Measurements from ENCODE around the gene KIF1A. TPM values are rescaled to one million over a fixed set of nuclear protein-coding genes. Genes with fewer than 3 reads are reported as not detected.

Gene KIF1A
- total RNA-seq, 1 donor from 2014 or later, result 90.9 TPM

DNA sequence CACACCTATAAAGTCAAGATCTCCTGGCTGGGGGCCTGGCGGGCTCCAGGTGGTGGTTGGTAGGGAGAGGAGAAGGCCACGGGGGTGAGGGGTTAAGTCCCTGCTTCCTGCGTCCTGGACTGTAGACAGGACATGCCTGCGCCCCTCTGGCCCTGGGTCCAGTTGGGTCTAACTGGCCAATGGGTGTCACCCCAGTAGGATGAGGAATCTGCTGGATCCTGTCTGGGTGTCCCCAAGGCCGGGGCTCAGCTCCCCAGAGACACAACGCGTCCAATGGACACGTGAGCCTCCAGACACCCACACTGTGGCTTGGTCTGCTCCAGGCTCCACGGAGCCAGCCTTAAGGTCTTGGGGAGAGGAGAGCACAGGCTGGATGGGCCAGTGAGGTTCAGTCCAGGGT, 108.7 kb downstream of the KIF1A start:
- H3K4me3 Mint-ChIP-seq, result no peak overlapping the region
- H3K27ac Mint-ChIP-seq (ENCODE audit: unreplicated experiment), result no peak overlapping the region
- H3K9me3 Mint-ChIP-seq, result no peaks in the 10 kb centered on the region
- H3K4me1 Mint-ChIP-seq, result no peaks in the 10 kb centered on the region
- H3K36me3 Mint-ChIP-seq (ENCODE audit: low read depth), result no peaks in the 10 kb centered on the region
- peaks cover 12% of the 10 kb centered on the region for H3K27me3 Mint-ChIP-seq (ENCODE audit: low read depth)
- DNase-seq (ENCODE audit: low read depth, low spot score), result no peak
- TF ChIP-seq, protein P1, sequence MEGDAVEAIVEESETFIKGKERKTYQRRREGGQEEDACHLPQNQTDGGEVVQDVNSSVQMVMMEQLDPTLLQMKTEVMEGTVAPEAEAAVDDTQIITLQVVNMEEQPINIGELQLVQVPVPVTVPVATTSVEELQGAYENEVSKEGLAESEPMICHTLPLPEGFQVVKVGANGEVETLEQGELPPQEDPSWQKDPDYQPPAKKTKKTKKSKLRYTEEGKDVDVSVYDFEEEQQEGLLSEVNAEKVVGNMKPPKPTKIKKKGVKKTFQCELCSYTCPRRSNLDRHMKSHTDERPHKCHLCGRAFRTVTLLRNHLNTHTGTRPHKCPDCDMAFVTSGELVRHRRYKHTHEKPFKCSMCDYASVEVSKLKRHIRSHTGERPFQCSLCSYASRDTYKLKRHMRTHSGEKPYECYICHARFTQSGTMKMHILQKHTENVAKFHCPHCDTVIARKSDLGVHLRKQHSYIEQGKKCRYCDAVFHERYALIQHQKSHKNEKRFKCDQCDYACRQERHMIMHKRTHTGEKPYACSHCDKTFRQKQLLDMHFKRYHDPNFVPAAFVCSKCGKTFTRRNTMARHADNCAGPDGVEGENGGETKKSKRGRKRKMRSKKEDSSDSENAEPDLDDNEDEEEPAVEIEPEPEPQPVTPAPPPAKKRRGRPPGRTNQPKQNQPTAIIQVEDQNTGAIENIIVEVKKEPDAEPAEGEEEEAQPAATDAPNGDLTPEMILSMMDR (conservative IDR thresholded peaks at IDR 0.05), result no peak

DNA sequence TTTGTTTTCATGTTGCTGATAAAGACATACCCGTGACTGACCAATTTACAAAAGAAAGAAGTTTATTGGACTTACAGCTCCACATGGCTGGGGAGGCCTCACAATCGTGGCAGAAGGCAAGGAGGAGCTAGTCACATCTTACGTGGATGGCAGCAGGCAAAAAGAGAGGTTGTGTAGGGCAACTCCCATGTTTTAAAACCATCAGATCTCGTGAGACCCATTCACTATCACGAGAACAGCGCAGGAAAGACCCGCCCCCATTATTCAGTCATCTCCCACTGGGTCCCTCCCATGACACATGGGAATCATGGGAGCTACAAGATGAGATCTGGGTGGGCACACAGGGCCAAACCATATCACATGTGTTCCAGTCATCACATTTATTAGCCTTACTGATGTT, 111.6 kb downstream of the KIF1A start:
- Mint-ChIP-seq H3K27me3 (ENCODE audit: low read depth) (peaks cover 14% of the 10 kb centered on the region), H3K4me1 (no peaks in the 10 kb centered on the region)

DNA sequence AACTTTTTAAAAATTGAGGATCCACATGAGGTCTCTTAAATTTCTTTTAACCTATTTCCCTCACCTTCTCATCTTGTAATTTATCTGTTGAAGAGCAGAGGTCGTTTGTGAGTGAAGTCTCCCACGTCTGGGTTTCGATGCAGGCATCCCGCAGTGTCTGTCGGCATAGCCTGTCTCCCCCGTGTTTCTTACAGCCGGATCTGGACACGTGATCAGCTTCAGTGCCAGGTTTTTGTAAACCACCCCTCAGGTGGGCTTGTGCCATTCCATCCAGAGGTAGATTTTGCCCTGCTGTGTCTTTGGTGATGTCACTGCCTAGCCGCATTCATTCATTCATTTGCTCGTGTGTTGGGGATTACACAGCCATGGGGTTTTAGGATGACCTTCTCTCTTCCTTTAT, 112.2 kb downstream of the KIF1A start:
- Mint-ChIP-seq H3K27me3 (ENCODE audit: low read depth) (peaks cover 14% of the 10 kb centered on the region), H3K4me3 (no peak overlapping the region), H3K27ac (ENCODE audit: unreplicated experiment) (no peak overlapping the region), H3K4me1 (no peaks in the 10 kb centered on the region), H3K9me3 (no peaks in the 10 kb centered on the region), H3K36me3 (ENCODE audit: low read depth) (no peaks in the 10 kb centered on the region)
- TF ChIP-seq, protein P1 (conservative IDR thresholded peaks at IDR 0.05), result no peak
- no peak for DNase-seq (ENCODE audit: low read depth, low spot score)

More for the DNA sequence above, 111.6 kb downstream of the KIF1A start:
- Mint-ChIP-seq H3K27ac (ENCODE audit: unreplicated experiment) (no peak overlapping the region), H3K9me3 (no peaks in the 10 kb centered on the region), H3K4me3 (no peak overlapping the region), H3K36me3 (ENCODE audit: low read depth) (no peaks in the 10 kb centered on the region)
- no peak for DNase-seq (ENCODE audit: low read depth, low spot score)
- TF ChIP-seq, protein P1 (conservative IDR thresholded peaks at IDR 0.05), result no peak

DNA sequence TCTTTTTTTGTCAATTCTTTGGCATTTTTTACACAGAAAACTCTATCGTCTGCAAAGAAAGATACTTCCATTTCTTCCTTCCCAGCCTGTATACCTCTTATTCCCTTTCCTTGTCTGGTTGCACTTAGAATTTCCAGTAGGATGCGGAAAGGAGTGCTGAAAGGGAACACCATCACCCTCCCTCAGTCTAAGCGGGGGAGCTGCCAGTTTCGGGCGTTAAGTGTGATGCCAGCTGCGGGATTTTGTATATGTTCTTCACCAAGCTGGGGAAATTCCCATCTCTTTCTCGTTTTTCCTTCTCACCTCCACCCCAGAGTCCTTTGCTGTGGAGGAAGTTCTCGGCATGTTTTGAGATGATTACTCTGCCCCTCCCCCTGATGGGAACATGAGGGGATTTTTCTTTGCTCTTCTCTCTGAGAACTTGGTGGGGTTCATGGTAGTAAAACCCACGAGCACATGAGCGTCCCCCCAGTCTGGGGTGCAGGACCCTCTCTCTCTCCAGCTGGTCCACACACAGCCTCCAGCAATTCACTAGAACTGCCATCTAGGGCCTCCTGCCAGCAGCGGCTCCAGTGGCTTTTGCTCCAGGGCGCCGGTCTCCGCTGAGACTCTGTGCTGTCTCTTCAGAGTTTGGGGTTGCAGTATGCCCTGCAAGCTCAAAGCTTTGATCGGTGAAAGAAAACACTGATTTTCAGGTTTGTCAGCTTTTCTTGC, 112.8 kb downstream of the KIF1A start:
- DNase-seq (ENCODE audit: low read depth, low spot score), result no peak
- no peak overlapping the region for H3K27ac Mint-ChIP-seq (ENCODE audit: unreplicated experiment)
- H3K9me3 Mint-ChIP-seq, result no peaks in the 10 kb centered on the region
- TF ChIP-seq, protein P1 (conservative IDR thresholded peaks at IDR 0.05), result no peak
- H3K27me3 Mint-ChIP-seq (ENCODE audit: low read depth), result peaks cover 14% of the 10 kb centered on the region
- no peaks in the 10 kb centered on the region for H3K4me1 Mint-ChIP-seq
- no peaks in the 10 kb centered on the region for H3K36me3 Mint-ChIP-seq (ENCODE audit: low read depth)
- H3K4me3 Mint-ChIP-seq, result no peak overlapping the region

DNA sequence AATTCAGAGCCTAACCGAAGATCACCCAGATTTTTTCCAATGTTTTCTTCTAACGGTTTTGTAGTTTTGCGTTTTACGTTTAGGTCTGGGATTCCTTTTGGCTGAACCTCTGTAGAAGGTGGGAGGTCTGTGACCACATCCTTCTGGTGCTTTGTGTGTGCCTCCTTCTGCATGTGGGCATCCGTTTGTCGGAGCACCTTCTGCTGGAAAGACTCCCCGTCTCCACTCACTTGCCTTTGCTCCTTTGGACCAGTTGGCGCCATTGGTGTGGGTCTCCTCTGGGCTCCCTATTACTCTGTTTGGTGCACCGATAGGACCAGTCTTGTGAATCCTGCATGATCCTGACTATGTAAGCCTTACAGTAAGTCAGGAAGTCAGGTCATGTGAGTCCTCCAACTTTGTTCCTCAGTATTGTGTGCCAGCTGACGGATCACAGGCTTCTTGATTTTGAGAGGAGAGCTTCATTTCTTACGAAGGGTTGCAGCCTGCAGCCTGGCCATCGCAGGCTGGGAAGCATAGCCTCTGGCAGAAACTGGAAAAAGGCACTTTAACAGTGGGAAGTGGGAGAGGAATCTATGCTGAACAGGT, 114.7 kb downstream of the KIF1A start:
- Mint-ChIP-seq H3K36me3 (ENCODE audit: low read depth) (no peaks in the 10 kb centered on the region), H3K4me1 (no peaks in the 10 kb centered on the region), H3K9me3 (no peaks in the 10 kb centered on the region), H3K27me3 (ENCODE audit: low read depth) (peaks cover 14% of the 10 kb centered on the region), H3K4me3 (no peak overlapping the region), H3K27ac (ENCODE audit: unreplicated experiment) (no peak overlapping the region)
- TF ChIP-seq, protein P1 (conservative IDR thresholded peaks at IDR 0.05), result no peak
- DNase-seq (ENCODE audit: low read depth, low spot score), result no peak

Data from neural crest cell (in vitro differentiated cells).